H1 (cell line): ENCODE measurements around the gene BCAS1. TPM values are rescaled to one million over a fixed set of nuclear protein-coding genes. Genes with fewer than 3 reads are reported as not detected.

Experiments
- CEBPB ChIP-seq: IDR thresholded peaks from 2 replicates; pipeline ENCODE4 v1.6.1; 2012; ENCODE audit warnings: low read depth, low read length
- CHD2 ChIP-seq: IDR thresholded peaks from 2 replicates; pipeline ENCODE4 v1.6.1; 2012; ENCODE audit warnings: low read length, improper control_type of control experiment
- HDAC2 ChIP-seq, 2 experiments: fragments of 300-600 bp in 1 of 2; sonication (generic) in 1 of 2; IDR thresholded peaks; 2 replicates each; pipeline ENCODE4 v1.6.1; 2011 to 2012; ENCODE audit warnings: low read depth in 2 of 2, low read length in 2 of 2, mild to moderate bottlenecking in 2 of 2, moderate library complexity in 2 of 2, borderline replicate concordance in 1 of 2, inconsistent platforms in 1 of 2
- JUND ChIP-seq: IDR thresholded peaks from 2 replicates; pipeline ENCODE4 v1.6.1; 2011; ENCODE audit warnings: mild to moderate bottlenecking, improper control_type of control experiment, low read length
- NRF1 ChIP-seq: IDR thresholded peaks from 2 replicates; pipeline ENCODE4 v1.6.1; 2011; ENCODE audit warnings: mild to moderate bottlenecking, low read depth, low read length, improper control_type of control experiment
- SUZ12 ChIP-seq: fragments of 200-600 bp; sonication (generic); IDR thresholded peaks from 2 replicates; pipeline ENCODE4 v1.6.1; 2012; ENCODE audit warnings: mild to moderate bottlenecking, inconsistent platforms, low read length, moderate library complexity, mixed read lengths
- polyA plus RNA-seq, 7 experiments: library from polyadenylated mRNA; depleted of rRNA in 3 of 7; stranded (reverse) in 5 of 7; unstranded in 2 of 7; fragments of >200 nt in 5 of 7; fragments of 200-250 nt in 2 of 7; gene quantifications; 1 replicate in 5 of 7; 2 replicates in 1 of 7; 4 replicates in 1 of 7; pipeline versions ENCODE4 v1.2.1 to v1.2.3, GENCODE V29; 2011 to 2013; ENCODE audit warnings: missing spikeins in 2 of 7, mixed read lengths in 2 of 7
- total RNA-seq: library from RNA; stranded (reverse); fragmentation: NEBNext Ultra II Directional; extraction: Animal tissue kit (Norgen Biotek cat#: 25700); gene quantifications from 2 replicates; pipeline ENCODE4 v1.2.1, GENCODE V29; 2021
- TF ChIP-seq, protein P1 (sequence below): IDR thresholded peaks from 2 replicates; pipeline ENCODE4 v1.6.1; 2012; ENCODE audit warnings: inconsistent platforms

The BCAS1 gene
- total and polyA plus RNA-seq, 2 of the 8 experiments (the other 6 are each of a cell fraction or from before 2014, with no cell fraction given): 0.06 to 0.19 TPM

DNA sequence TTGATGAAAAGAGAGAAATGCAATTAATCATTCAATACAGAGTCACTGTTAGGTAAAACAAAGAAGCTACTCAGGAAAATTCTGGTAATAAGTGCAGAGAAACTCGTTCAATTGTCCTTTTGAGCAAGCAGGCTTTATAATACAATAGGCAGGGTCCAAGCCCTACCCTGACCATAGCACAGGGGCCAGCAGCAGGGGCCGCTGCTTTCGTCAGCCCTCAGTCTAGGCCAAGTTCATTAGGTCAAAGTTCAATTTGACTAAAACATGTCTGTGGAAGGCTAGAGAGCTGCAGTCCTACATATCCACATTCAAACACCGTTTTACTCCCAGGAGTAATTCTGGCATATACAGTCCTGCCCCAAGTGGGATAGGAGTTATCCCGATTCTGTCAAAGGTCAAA lies 94.6 kb downstream of the BCAS1 start (continued):
- TF ChIP-seq HDAC2 (IDR thresholded peaks at IDR 0.05; ENCODE audit: borderline replicate concordance in 1 of 2, low read depth in 2 of 2, low read length in 2 of 2) (no peak), CHD2 (no peak), JUND (no peak), CEBPB (no peak), NRF1 (no peak), SUZ12 (no peak)
- TF ChIP-seq, protein P1, sequence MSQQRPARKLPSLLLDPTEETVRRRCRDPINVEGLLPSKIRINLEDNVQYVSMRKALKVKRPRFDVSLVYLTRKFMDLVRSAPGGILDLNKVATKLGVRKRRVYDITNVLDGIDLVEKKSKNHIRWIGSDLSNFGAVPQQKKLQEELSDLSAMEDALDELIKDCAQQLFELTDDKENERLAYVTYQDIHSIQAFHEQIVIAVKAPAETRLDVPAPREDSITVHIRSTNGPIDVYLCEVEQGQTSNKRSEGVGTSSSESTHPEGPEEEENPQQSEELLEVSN: no peak
